Smooth muscle cell of the brain vasculature (primary cell): ENCODE results near the gene CREB5.
"Not testable (repeated sequence)": the region's sequence is repeated elsewhere in the genome, so short reads cannot be mapped to it uniquely, and the experiment has no call there.

ENCODE experiments used
- DNase-seq: peaks from one replicate; pipeline ENCODE4 v3.0.0-alpha.2; 2012; ENCODE audit warnings: low read depth, low spot score

CREB5 gene

DNA sequence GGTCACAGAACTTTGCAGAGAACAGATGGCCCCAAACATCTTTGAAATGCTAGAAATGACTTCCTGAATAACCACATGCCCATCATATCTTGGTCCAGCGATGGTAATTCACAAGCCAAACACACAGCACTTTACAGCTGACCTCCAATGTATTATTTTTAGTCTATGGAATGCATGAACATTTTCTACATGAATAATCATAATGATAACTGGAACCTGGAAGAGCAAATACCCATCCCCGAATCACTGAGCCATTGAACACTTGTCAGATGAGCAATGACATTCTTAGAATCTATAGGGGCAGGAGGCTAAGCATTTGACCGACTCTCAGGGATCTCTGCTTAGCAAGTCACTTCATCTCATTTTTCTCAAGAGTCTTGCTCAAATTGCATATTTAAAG lies 167.3 kb downstream of the CREB5 start:
- DNase-seq: no peak

GRCh38 chr7:28580665-28581064 lies 168.3 kb downstream of the CREB5 start:
- no peak for DNase-seq

DNA sequence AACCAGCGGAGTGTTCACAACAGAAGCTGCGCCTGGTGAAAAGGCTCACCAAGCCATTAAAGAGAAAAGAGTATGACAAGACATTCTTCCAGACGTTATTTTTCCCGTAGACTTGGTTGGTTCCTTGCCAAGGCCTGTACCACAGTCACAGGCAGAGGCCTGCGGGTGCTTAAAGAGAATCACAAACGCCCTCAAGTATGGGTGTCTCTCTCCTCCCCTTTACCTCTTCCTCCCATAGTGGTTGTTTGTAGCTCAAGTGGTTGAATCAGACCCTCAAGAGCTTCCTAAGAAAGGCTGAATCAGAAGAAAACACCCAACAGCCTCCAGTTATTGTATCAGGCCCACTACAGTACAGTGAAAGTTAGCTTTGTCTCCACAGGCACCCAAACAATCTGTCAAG lies 169.0 kb downstream of the CREB5 start:
- DNase-seq: no peak

DNA sequence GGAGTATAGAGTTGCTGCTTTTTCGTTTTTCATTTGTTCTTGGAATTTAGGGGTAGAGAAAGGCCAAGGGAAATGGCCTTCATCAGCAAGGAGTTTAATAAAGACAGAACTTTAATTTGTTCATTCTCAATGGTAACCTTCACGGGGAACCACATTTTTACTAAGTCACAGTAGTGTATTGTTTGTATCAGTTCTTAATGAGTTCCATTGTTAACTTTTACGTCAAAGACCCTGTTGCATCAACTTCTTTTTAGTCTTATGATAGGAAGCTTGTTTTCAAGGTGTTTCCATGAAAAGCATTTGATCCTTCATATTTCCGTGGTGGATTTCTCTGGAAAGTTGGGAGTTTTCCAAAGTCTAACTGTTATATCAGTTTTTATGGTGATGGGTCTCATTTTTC lies 169.9 kb downstream of the CREB5 start:
- no peak for DNase-seq

- DNase-seq: no peak
Observed at GRCh38 chr7:28584235-28584634, 171.9 kb downstream of the CREB5 start.

DNA sequence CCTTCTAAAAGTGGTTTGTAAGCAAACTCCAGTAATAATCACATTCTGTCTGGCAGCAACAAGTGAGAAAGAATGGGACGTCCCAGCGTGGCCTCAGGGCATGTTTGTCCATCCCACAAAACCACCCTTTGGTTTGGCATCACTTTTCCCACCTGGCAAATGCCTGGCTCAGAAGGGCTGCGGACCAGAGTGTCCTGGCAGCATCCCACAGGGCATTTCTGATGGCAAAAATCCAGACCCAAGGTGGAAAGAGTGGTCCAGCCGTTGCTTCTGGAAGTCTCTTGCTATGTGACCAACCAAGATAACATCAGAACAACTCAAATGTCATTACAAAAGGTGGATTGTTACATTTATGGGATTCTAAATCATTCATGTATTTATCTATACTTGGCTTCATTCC lies 174.4 kb downstream of the CREB5 start:
- no peak for DNase-seq

GRCh38 chr7:28587211-28587610 lies 174.9 kb downstream of the CREB5 start:
- no peak for DNase-seq

GRCh38 chr7:28588602-28589001 lies 176.3 kb downstream of the CREB5 start:
- no peak for DNase-seq

GRCh38 chr7:28591041-28591674 lies 178.8 kb downstream of the CREB5 start:
- DNase-seq: no peak

DNA sequence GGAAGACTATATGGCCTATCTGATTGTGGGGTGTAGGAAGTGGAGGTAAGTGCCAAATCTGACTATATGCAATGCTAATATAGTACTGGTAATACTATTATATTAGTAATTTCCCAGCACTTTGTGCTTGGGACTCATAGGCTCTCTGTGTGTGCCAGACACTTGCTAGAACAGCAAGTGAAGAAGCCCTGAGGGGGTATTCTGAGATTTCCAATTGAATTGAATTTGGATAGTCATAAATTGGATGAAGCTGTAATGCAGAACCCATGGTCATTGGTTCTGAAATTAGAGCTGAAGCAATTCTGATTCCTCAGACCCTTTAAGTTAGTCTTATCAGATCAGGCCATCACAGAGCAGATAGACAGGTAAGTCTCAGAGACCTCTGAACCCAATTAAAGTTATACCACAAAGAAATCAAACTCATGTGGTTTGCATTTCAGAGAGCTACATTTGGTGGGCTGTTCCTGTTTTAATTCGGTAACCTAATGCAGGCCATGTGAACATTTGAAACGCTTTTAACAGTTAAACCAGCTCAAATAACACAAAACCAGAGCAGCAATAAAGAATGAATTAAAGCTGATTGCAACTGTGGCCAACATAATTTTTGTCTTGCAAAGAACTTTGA lies 179.5 kb downstream of the CREB5 start:
- no peak for DNase-seq

GRCh38 chr7:28592861-28593260 lies 180.5 kb downstream of the CREB5 start:
- DNase-seq: no peak

DNA sequence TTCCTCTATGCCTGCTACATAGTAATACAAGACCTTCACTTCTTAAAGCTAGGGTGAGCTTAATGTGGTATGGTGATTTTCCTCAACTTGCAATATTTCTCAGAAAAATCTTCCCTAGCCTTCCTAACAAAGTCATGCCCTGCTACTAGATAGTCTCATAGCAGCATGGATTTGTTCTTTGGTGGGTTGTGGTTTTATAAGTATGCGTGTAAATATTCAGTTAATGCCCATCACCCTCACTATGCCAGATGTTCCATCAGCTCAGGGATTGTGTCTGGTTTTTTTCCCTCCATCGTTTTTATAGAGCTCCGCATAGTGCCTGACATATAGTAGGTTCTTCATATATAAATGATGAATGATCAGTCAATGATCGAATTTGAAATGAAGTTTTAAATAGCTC lies 182.8 kb downstream of the CREB5 start:
- no peak for DNase-seq

- DNase-seq: no peak
Observed at GRCh38 chr7:28595801-28596200, 183.5 kb downstream of the CREB5 start.

- DNase-seq: no peak
Observed at GRCh38 chr7:28596245-28596935, 184.1 kb downstream of the CREB5 start.

GRCh38 chr7:28597284-28597683 lies 185.0 kb downstream of the CREB5 start:
- no peak for DNase-seq

DNA sequence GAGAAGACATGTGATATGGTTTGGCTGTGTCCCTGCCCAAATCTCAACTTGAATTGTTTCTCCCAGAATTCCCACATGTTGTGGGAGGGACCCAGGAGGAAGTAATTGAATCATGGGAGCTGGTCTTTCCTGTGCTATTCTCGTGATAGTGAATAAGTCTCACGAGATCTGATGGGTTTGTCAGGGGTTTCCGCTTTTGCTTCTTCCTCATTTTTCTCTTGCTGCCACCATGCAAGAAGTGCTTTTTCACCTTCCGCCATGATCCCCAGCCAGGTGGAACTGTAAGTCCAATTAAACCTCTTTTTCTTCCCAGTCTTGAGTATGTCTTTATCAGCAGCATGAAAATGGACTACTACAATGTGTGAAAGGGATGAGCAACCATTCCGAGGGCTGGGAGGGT lies 185.7 kb downstream of the CREB5 start:
- DNase-seq: not testable (repeated sequence)

- no peak for DNase-seq
Observed at GRCh38 chr7:28598586-28598985, 186.3 kb downstream of the CREB5 start.

DNA sequence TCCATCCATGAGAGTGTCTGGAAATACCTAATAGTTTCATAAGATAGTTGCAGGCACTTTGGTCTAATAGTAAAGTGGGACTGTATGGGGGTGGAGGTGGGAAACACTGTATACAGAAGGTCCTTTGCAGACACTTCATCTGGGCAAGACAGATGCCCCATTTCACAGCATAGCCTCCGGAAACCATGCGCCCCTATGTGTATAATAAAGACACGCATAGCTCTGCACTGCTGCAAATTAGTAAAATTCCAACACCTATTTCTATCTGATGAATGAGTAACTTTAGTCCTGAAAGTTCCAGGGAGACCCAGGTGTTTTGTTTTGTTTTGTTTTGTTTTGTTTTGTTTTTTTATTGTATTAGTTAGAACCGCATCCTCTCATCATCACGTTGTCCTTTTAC lies 187.1 kb downstream of the CREB5 start:
- DNase-seq: no peak

GRCh38 chr7:28602282-28602681 lies 190.0 kb downstream of the CREB5 start:
- no peak for DNase-seq

DNA sequence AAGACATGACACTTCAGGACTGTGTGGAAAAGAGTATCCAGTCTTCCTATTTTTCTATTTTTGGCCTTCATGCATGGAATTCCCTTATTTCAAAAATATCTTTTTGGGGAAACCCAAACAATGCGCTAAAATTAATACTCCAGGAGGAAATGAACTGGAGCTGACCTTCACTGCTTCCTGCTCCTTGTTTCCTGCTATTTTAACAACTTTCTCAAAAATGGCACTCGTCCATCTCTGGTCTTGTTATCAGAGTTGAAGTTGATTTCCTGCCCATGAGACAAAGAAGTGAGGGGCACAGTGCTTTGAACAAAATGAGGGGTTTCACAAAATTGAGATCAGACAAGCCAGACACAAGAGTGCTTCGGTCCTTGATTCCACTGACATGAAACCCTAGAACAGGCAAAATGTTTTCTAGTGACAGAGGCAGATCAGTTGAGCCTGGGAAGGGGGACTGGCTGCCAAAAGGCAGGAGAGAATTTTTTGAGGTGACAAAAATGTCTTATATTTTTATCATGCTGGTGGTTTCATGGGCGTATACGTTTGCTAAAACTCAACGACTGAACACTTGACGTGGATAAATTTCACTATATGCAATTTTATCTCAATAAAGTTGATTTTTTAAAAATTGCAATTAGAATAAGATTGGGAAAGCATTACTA lies 193.2 kb downstream of the CREB5 start:
- no peak for DNase-seq

DNA sequence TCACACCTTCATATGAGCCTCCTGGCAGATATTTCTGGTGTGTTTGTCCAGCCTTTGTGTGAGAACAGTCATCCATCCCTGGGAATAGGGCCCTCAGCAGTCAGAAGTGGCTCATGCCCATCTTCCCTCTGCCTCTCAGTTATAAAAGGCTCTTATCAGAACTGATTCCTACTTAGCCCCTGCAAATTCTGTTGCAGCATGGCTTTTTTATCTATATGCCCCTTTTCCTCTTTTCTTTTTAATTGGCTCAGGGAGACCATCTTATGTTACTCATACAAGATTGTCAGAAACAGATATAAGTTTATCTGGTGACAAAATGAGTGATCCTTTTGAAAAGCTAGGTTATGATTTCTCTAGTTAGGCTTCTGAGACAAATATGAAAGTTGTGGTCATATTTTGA lies 194.1 kb downstream of the CREB5 start:
- DNase-seq: no peak

DNA sequence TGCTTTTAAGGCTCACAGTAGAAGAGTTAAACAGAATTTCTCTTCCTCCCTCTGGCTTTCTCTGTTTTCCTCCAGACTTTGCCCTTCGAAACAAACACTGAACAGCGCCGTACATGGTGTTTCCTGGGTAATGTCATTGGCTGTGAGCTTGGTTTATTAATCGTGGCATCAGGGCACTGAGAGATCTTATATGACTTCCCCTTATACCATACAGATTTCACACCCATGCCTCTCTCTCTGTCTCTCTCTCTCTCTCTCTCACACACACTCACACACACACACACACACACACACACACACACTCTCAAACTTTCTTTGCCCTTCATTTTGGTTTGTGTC lies 195.5 kb downstream of the CREB5 start:
- DNase-seq: no peak

DNA sequence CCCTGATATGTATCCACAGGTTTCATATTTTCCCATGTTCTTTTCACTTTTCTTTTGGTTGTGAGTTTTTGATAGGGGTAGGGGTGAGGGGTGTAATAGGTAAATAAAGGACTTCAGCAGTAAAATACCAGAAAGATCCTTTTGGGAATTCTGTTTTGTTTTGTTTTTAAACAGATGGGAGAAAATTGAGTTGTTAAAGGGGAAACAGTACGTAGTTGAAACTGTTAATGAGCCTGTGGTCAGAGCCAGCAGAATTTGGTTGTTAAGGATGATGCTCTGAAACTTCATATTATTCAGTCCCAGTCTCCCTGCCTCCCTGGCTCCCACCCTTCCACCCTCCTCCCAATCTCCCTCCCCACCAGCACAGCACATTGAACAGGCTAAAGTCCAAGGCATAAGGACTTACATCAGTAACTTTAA lies 195.9 kb downstream of the CREB5 start:
- DNase-seq: no peak
